CMK (cell line): ENCODE results near the gene HMCN1.
A peak's percentile ranks its signal among the peaks of the same experiment; 100 is the strongest.

Source experiments
- DNase-seq: peaks from one replicate; pipeline ENCODE4 v3.0.0-alpha.2; 2010; ENCODE audit warnings: low read depth

Gene HMCN1

DNA sequence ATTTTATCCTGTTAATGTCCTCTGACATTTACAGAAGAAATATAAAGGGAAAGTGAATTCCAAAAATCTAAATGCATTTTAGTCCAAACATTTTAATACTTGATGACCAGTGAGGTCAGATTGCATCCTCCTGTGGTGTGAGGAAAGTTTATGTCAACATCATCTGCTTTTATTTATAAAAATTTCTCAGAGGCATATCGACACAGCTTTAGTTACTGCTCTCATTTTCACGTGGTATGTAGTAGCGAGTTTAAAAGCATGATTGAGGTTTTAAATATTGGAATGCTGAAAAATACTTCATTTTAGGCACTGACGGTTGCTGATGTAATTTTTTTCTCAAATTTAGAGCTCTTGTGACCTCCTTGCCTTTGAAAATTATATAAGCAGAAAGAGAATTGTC is 234.8 kb downstream of the HMCN1 start:
- DNase-seq, result no peak

GRCh38 chr1:185969524-185969991 is 235.4 kb downstream of the HMCN1 start:
- no peak for DNase-seq

GRCh38 chr1:185971688-185972087 is 237.5 kb downstream of the HMCN1 start:
- no peak for DNase-seq

GRCh38 chr1:185972096-185972850 is 238.1 kb downstream of the HMCN1 start:
- no peak for DNase-seq

GRCh38 chr1:185973645-185974044 is 239.5 kb downstream of the HMCN1 start:
- no peak for DNase-seq

DNA sequence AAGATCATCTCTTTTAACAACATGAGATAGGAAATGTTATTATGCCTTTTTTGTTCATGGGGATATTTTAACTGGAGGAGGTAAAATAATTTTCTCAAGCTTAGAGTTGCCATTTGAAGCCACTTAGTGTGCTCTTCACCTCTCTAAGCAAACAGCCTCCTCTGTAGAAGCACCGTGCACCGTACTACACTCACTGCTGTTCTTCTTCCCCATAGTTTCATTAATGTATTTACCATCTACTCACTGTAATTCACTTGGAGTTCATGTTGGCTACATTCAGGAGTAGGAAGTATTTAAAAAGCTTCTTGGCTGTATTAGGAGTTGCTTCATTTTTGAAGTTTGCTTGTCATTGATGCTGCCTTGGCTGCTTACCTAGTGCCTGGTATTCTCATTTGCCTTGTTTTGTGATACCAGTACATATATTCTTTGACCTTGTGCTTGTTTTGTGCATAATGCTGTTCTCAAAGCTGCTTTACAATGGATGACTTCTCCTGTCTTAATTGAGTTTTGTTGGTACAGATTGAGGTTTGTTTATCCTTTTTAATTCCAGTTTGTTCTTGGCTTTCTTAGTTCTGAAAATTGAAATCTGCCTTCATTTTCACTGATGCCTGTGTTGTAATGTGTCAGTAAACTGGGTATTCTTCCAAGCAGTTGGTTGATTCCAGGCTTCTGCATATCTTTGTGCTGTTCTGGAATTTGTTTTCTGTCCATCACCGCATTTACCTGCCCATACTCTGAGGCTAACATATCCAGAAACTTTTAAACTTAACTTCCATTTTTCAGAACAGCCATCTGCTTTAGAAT is 240.4 kb downstream of the HMCN1 start:
- no peak for DNase-seq

GRCh38 chr1:185980891-185981290 is 246.7 kb downstream of the HMCN1 start:
- DNase-seq, result no peak

DNA sequence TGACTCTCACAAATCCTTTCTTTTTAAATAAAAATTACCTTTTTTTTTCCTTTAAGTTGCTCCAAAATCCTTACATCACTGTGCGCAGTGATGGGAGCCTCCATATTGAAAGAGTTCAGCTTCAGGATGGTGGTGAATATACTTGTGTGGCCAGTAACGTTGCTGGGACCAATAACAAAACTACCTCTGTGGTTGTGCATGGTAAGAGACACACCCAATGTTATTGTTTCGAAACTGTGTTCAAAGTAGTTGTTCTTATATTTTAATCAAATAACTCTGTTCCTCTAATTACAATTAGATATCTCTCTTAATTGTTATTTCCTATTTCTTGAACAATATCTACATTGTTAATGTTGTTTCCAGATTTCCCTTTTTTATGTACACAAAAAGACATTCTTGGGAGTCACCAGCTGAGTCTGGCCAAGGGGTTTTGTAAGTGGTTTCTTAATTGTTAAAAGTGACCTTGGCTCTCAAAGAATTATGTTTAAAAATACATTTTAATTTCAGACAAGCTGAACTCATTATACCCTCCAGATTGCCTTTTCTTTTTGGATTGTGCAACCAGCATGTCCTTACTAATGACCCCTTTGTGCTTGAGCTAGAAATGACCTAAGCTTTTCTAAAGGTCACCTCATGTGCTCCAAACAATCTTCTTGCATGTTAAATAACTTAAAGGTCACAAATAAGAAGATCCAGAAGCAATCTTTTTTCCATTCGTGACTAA is 250.1 kb downstream of the HMCN1 start:
- DNase-seq, result no peak

GRCh38 chr1:185987611-185988321 is 253.6 kb downstream of the HMCN1 start:
- no peak for DNase-seq

DNA sequence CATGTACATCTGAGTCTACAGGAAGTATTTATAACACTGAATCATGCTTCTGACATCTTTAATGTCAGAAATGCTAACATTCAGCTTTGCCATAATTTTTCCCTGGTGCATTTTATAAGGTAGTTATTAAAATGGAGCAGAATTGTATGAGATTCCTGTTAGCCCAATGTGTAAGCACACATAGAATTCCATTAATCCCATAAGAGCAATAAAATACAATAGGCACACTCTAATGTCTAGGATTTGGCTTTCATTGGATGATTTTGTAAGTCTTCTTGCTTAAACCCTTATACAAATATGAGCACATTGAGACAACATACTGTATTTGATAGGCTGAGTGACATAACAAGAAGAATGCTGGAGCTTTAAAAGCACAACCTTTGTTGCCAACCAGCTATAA is 256.4 kb downstream of the HMCN1 start:
- DNase-seq, result no peak

GRCh38 chr1:185991266-185991665 is 257.1 kb downstream of the HMCN1 start:
- DNase-seq, result no peak

DNA sequence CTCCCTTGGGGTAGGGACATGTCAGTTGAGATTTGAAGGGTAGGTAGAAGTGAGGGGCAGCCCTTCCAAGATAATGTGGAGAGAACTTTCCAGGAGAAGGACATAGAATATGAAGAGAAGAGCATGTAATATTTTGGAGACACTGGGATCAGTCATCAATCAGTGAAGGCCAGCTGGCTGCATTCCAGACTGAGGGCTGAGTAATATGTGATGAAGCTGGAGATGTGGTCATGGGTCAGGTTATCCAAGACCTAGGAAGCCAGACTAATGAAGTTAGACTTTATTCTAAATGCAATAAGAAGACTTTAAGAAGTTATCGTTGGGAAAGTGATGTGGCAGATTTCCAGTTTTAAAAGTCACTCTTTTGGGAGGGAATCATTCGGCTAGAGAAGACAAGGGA is 262.0 kb downstream of the HMCN1 start:
- no peak for DNase-seq

GRCh38 chr1:185998391-185998790 is 264.2 kb downstream of the HMCN1 start:
- no peak for DNase-seq

DNA sequence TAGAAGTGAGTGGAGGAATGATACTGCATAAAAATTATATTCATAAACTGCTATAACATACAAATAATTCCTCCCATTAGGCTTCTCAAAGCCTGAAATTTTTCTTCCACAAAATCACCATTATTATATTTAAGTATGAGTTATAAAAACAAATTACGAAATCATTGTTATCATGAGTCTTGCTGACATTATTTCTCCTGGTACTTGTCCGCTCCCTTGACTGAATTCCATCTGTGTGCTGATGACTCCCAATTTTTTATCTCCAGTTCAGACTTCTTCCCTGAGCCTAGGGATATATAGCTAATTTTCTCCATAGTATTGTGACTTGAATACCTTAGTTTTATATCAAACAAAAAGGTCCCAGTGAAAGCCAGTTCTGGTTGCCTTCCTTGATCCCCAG is 268.2 kb downstream of the HMCN1 start:
- DNase-seq, result no peak

- DNase-seq, result no peak
Measured at GRCh38 chr1:186009039-186009737, 275.0 kb downstream of the HMCN1 start.

DNA sequence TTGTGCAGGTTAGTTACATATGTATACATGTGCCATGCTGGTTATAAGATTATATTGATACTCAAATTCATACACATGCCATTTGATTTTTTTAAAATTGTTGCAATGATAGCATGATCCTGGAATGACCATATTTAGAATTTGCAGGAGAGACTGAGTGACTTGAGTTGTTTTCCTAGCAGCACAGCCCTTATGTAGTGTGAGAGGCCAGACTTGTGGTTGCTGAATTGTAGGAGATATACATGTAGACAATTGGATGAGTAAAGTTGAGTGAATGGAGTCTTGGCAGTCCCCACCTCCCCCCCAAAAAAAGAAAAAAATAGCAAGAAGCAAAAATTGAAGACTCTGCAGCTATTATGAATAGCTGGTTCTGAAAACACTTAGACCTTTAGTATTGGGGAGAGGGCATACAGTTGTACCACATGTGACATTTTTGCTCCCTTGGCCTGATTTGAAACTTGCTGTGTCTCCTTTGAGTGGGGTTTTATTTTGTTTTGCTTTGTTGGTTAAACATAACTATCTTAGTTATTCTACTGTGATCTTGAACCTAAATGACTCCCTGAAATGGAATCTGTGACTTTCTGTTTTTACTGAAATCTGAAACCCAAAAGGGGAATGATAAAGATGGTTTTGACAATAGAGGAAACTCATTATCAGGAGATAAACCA is 280.3 kb downstream of the HMCN1 start:
- no peak for DNase-seq

- DNase-seq, result no peak
Measured at GRCh38 chr1:186016856-186017255, 282.7 kb downstream of the HMCN1 start.

- DNase-seq, result peak; percentile 31
Measured at GRCh38 chr1:186022184-186022583, 288.0 kb downstream of the HMCN1 start.

GRCh38 chr1:186026946-186027345 is 292.8 kb downstream of the HMCN1 start:
- no peak for DNase-seq

- DNase-seq, result no peak
Measured at GRCh38 chr1:186027621-186028020, 293.4 kb downstream of the HMCN1 start.

DNA sequence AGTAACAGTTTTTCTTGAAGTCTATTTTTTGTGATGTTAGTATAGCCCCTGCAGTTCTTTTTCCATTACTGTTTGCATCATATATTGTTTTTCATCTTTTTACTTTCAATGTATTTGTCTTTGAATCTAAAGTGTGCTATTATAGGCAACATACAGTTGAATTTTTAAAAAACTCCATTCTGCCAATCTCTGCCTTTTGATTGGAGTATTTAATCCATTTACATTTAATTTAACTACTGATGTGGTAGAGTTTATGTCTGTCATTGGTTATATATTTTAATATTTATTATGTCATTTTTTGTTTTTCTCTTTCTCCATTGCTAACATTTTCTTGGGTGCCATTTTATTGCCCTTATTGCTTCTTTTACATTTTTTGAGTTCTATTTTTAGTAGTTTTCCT is 296.3 kb downstream of the HMCN1 start:
- no peak for DNase-seq
